Lower leg skin (tissue), 3 donors: ENCODE results near the gene CCDC93.

ENCODE experiments used
- CTCF ChIP-seq, 3 donors: fragments of 450-650 bp; IDR thresholded peaks; one replicate each; pipeline ENCODE4 v1.5.1; 2016; ENCODE audit warnings: antibody characterized with exemption in 3 of 3, mild to moderate bottlenecking in 3 of 3, moderate library complexity in 2 of 3
- POLR2A ChIP-seq, 2 donors: fragments of 450-650 bp; IDR thresholded peaks; one replicate each; pipeline ENCODE4 v1.6.1; 2016 to 2017; ENCODE audit warnings: antibody characterized with exemption in 2 of 2, mild to moderate bottlenecking in 1 of 2, moderate library complexity in 1 of 2

GRCh38 chr2:118040891-118041290 is 27.0 kb upstream of the CCDC93 start:
- TF ChIP-seq CTCF (IDR thresholded peaks at IDR 0.05) = no peak
- no peak for TF ChIP-seq POLR2A (IDR thresholded peaks at IDR 0.05)
